ENCODE measurements around the gene HOXD9. TPM values are rescaled to one million over a fixed set of nuclear protein-coding genes. Genes with fewer than 3 reads are reported as not detected.
A peak's percentile ranks its signal among the peaks of the same experiment; 100 is the strongest.

HOXD9 gene
- total RNA-seq, 2 experiments from 2014 or later, result not detected

DNA sequence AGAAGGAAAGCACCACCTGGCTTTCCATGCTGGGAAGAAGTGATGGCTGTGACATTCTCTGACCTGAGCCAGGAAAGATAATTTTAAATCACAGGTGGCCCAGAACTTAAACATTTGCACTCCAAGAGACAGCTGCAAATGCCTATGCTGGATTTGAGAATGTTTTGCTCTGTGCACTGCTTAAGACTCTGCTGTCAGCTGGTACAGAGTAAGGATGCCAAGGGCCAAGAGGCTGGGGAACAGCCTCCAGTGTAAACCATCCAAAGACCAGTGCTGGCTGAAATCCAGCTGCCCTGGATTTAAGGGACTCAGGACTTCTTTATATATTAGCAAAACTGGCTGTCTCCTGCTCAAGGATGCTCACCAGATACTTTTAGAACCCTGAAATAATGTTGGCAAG is 10.9 kb downstream of the HOXD9 start:
- Mint-ChIP-seq H3K4me3 (no peak overlapping the region), H3K27ac (no peak overlapping the region), H3K4me1 (ENCODE audit: low read depth) (peaks cover 27% of the 10 kb centered on the region), H3K36me3 (peaks cover 9% of the 10 kb centered on the region), H3K27me3 (peaks cover 78% of the 10 kb centered on the region), H3K9me3 (no peaks in the 10 kb centered on the region)
- POLR2A ChIA-PET, result no interaction called here
- intact Hi-C loops (cut with micrococcal nuclease), result loop anchor here (10.0 kb wide), 1 partner anchor 1799 kb away; the partner anchor contains the start of gene SP9
- CTCF ChIA-PET, result interaction anchor here (0.6 to 4.2 kb wide), 5 partner anchors 22 to 1016 kb away, joined by 3 to 18 read pairs (median 5); no protein-coding TSS in a partner anchor
- DNase-seq, result no peak

DNA sequence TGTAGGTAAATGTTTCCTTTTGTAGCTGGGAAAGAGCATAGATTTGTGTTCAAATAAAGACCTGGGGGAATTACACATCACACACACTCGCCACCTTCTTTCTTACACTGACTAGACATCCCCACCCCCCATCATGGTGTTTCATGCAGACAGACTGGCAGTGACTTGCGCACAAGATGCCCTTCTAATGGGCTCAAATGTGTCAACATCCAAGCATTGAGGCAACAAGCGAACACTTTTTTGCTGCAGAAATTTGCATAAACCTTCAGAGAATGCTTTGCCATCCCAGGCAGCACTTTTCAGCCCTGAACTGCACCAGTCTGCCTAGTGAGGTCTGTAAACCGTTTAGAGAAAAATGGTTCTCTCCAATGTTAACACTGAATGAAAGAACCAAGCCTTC is 11.5 kb downstream of the HOXD9 start:
- DNase-seq, result no peak
- peaks cover under 1% of the 10 kb centered on the region for H3K9me3 Mint-ChIP-seq
- intact Hi-C loops (cut with micrococcal nuclease), result loop anchor here (10.0 kb wide), 1 partner anchor 1799 kb away; the partner anchor contains the start of gene SP9
- CTCF ChIA-PET, result interaction anchor here (0.6 to 4.2 kb wide), 2 partner anchors 321 to 431 kb away, joined by 3 to 18 read pairs; no protein-coding TSS in a partner anchor
- POLR2A ChIA-PET, result no interaction called here
- peaks cover 10% of the 10 kb centered on the region for H3K36me3 Mint-ChIP-seq
- H3K27me3 Mint-ChIP-seq, result peaks cover 78% of the 10 kb centered on the region
- peaks cover 23% of the 10 kb centered on the region for H3K4me1 Mint-ChIP-seq (ENCODE audit: low read depth)
- H3K4me3 Mint-ChIP-seq, result no peak overlapping the region
- no peak overlapping the region for H3K27ac Mint-ChIP-seq

DNA sequence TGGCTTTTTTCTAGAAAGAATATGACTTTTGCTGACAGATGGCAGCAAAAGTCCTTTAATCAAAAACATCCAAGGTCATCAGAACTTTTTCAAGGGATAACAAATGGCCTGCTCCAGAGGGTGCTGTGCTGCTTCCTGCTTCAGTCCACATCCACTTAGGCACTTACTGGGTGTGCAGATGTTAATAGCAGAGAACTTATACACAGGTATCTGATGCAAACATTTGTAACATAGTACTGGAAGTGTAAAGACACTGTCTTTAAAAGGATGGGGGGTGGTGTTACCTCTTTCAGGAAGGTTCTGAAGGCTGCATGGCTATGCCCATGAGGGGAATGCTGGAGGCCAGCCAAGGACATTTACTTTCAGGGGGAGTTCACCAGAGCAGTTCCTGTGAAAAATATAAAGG is 12.5 kb downstream of the HOXD9 start:
- Mint-ChIP-seq H3K4me3 (no peak overlapping the region), H3K27me3 (peaks cover 82% of the 10 kb centered on the region), H3K9me3 (peaks cover 4% of the 10 kb centered on the region), H3K27ac (no peak overlapping the region), H3K36me3 (peaks cover 14% of the 10 kb centered on the region), H3K4me1 (ENCODE audit: low read depth) (peaks cover 26% of the 10 kb centered on the region)
- ChIA-PET CTCF (no interaction called here), POLR2A (no interaction called here)
- DNase-seq, result no peak
- intact Hi-C loops (cut with micrococcal nuclease), result loop anchor here (10.0 kb wide), 1 partner anchor 1800 kb away; the partner anchor contains the start of gene SP9

DNA sequence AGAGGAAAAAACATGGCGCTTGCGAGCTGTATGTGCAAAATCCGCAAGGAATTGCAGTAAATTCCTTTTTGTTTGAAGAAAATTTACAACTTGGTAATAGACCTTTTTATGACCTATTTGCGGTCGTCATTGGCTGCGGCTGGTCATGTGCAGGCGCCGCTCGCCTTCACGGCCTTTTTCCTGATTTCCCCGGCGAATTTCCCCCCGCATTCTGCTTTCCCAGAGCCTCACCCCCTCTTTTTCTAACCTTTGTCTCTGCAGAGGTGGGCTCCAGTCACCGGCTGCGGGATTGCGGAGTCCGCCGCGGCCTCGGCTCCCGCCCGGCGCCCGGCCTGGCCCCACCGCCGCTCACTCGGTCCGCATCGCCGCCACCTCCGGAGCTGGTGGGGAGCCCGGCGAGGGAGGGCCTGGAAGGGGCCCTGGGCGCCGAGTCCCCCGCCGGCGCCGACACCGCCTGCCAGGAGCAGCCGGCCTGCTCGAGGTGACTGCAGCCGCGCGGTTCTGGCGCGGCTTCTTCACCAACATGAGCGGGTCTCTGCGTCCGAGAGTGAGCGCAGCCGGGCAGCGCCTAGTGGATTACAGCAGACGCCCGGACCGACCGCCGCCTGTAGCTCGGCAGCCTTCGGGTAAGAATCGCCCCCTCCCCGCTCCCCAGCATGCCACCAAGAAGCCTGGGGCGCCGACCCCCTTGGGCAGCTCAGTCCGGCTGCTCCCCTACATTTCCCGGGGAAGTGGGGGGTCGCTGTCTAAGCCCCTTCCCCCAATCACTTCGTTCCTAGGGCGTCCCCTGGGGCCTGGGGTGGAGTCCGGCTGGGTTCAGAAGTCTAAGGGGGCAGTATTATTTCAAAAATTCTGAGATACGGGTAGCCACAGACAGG is 14.1 kb downstream of the HOXD9 start:
- intact Hi-C loops (cut with micrococcal nuclease), result loop anchor here (10.0 kb wide), 1 partner anchor 1802 kb away; the partner anchor contains the start of gene SP9
- H3K27me3 Mint-ChIP-seq, result peaks cover 79% of the 10 kb centered on the region
- POLR2A ChIA-PET, result no interaction called here
- no peak for DNase-seq
- no peak overlapping the region for H3K4me3 Mint-ChIP-seq
- no peak overlapping the region for H3K27ac Mint-ChIP-seq
- H3K36me3 Mint-ChIP-seq, result peaks cover 12% of the 10 kb centered on the region
- H3K9me3 Mint-ChIP-seq, result peaks cover 4% of the 10 kb centered on the region
- peaks cover 26% of the 10 kb centered on the region for H3K4me1 Mint-ChIP-seq (ENCODE audit: low read depth)
- CTCF ChIA-PET, result interaction anchor here (1.0 to 1.3 kb wide), 2 partner anchors 10 to 320 kb away, joined by 4 to 6 read pairs; no protein-coding TSS in a partner anchor

DNA sequence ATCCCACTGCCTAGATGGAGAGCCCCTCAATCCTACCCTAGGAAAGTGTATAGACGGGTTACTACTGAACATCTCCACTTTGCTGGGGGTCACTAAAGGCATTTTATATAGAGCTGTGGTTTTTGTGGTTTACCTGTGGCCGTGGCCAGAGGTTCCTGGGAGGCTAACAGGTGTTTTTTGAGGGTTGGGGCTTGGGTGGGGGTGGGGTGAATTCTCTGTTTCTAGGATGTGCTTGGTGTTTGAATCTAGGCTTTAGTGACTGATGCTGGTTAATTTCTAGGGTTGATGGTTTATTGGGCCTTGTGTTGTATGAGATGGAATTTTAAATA is 14.7 kb downstream of the HOXD9 start:
- peaks cover 23% of the 10 kb centered on the region for H3K4me1 Mint-ChIP-seq (ENCODE audit: low read depth)
- peaks cover 12% of the 10 kb centered on the region for H3K36me3 Mint-ChIP-seq
- peaks cover 82% of the 10 kb centered on the region for H3K27me3 Mint-ChIP-seq
- H3K4me3 Mint-ChIP-seq, result no peak overlapping the region
- H3K27ac Mint-ChIP-seq, result no peak overlapping the region
- peaks cover 4% of the 10 kb centered on the region for H3K9me3 Mint-ChIP-seq
- no peak for DNase-seq
- ChIA-PET CTCF (interaction anchor here (1.0 to 1.3 kb wide), 2 partner anchors 10 to 320 kb away, joined by 4 to 6 read pairs; no protein-coding TSS in a partner anchor), POLR2A (no interaction called here)
- intact Hi-C loops (cut with micrococcal nuclease), result loop anchor here (10.0 kb wide), 1 partner anchor 1802 kb away; the partner anchor contains the start of gene SP9

DNA sequence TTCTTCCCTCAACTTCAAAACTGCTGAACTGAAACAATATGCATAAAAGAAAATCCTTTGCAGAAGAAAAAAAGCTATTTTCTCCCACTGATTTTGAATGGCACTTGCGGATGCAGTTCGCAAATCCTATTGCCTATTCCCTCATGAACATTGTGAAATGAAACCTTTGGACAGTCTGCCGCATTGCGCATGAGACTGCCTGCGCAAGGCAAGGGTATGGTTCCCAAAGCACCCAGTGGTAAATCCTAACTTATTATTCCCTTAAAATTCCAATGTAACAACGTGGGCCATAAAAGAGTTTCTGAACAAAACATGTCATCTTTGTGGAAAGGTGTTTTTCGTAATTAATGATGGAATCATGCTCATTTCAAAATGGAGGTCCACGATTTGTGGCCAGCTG is 15.4 kb downstream of the HOXD9 start:
- H3K4me3 Mint-ChIP-seq, result no peak overlapping the region
- CTCF ChIA-PET, result interaction anchor here (3.4 to 10.6 kb wide), 2 partner anchors 11 to 318 kb away, joined by 16 to 108 read pairs; no protein-coding TSS in a partner anchor
- H3K4me1 Mint-ChIP-seq (ENCODE audit: low read depth), result peaks cover 19% of the 10 kb centered on the region
- peaks cover 4% of the 10 kb centered on the region for H3K9me3 Mint-ChIP-seq
- peaks cover 81% of the 10 kb centered on the region for H3K27me3 Mint-ChIP-seq
- intact Hi-C loops (cut with micrococcal nuclease), result loop anchor here (10.0 kb wide), 1 partner anchor 1803 kb away; the partner anchor contains the start of gene SP9
- POLR2A ChIA-PET, result no interaction called here
- no peak overlapping the region for H3K27ac Mint-ChIP-seq
- H3K36me3 Mint-ChIP-seq, result peaks cover 12% of the 10 kb centered on the region
- DNase-seq, result no peak

DNA sequence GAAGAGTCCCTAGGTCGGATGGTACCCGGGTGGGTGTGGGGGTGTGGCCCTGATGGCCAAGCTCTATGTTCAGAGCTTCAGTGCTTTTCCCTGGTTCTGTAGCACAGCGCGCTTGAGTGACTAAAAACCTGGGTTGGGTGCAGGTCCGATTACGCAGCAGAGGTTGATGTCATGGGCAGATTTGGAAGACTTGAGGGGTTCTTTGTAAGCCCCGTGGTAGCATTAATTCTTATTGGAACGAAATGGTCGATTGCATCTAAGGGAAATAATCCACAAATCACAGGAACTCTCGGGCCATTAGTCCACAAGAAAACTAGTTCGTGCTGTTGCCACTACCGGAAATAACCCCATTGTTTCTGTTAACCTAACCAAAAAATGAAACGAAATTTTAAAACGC is 16.0 kb downstream of the HOXD9 start:
- peaks cover 19% of the 10 kb centered on the region for H3K4me1 Mint-ChIP-seq (ENCODE audit: low read depth)
- intact Hi-C loops (cut with micrococcal nuclease), result loop anchor here (10.0 kb wide), 1 partner anchor 1804 kb away; the partner anchor contains the start of gene SP9
- H3K27ac Mint-ChIP-seq, result no peak overlapping the region

DNA sequence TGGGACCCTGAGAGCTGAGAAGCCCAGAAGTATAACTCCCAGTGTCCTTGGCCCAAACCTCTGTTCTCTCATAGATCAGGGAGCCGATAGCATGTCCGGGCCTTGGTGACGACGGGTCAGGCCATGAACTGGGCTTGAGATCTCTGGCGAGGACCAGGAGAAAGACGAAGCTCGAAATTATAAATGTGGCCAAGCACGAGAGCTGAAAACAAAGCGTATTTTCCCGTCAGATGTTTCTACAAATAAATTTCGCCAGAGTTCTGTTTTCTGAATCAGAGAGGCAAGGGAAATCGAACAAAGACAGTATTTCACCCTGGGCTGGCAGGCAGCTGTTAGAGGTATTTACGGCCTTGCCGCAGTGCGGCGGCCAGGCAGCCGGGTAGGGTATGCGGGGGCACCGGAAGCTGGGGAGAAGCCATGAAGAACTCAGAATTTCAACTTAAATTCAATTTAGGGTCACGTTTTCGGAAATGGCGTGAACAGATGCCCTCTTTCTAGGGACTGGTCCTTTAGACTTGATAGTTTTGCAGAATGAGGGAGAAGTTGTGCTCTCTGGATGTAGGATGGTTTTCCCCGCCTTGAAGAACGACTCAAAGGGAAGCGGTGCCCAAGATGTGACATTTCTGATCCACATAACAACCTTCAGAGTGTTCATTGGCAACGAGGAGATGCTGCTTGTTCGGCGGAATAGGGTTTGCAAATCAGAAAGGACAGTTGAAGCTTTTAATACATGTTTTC is 16.6 kb downstream of the HOXD9 start:
- H3K4me3 Mint-ChIP-seq, result no peak overlapping the region
- no peak for DNase-seq
- ChIA-PET POLR2A (no interaction called here), CTCF (interaction anchor here (0.6 to 10.6 kb wide), 9 partner anchors 12 to 513 kb away, joined by 3 to 108 read pairs (median 3); no protein-coding TSS in a partner anchor)
- peaks cover 76% of the 10 kb centered on the region for H3K27me3 Mint-ChIP-seq
- intact Hi-C loops (cut with micrococcal nuclease), result loop anchor here (10.0 kb wide), 1 partner anchor 1804 kb away; the partner anchor contains the start of gene SP9
- no peak overlapping the region for H3K27ac Mint-ChIP-seq
- peaks cover 4% of the 10 kb centered on the region for H3K9me3 Mint-ChIP-seq
- peaks cover 12% of the 10 kb centered on the region for H3K36me3 Mint-ChIP-seq
- H3K4me1 Mint-ChIP-seq (ENCODE audit: low read depth), result peaks cover 19% of the 10 kb centered on the region

More for the DNA sequence above, 16.0 kb downstream of the HOXD9 start:
- ChIA-PET CTCF (interaction anchor here (3.4 to 10.6 kb wide), 2 partner anchors 11 to 317 kb away, joined by 16 to 108 read pairs; no protein-coding TSS in a partner anchor), POLR2A (no interaction called here)
- Mint-ChIP-seq H3K9me3 (peaks cover 4% of the 10 kb centered on the region), H3K27me3 (peaks cover 77% of the 10 kb centered on the region), H3K36me3 (peaks cover 12% of the 10 kb centered on the region), H3K4me3 (no peak overlapping the region)
- DNase-seq, result no peak

DNA sequence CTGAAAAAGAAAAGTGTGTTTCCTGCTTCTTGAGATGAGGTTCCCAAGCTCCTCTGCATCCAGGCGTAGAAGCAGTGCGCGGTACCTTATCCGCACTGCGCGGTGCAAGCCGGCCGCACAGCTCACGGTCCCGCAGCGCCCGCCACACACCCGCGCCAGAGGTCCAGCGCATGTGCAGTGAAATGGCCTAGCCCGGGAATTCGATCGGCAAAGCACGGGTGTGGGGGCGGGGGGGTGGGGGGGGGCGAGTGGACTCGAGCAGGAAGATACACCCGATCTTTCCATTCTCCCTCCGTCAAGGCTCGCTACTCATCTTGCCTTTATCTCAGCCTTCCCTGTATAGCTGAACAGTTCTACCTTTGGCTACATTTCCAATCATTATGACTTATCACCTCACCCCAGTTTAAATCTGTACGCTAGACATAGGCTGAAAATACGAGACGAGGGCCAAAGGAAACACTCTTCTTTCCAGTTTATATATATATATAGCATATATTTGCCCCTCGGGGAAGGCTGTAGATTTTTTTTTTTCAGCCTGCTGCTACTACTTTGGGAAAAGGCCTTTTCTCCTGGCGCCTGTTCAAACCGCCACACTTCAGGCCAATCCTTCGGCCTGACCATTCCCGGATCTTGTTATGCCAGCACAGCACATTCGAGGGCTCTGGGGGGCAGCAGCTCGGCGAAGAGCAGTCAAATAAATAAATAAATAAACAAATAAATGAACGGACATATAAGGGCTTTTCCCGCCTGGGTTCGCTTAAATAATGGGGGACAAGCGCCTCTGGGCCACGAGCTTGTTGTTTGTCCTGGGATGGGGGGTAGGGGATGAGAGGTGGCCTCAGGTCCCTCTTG is 17.4 kb downstream of the HOXD9 start:
- Mint-ChIP-seq H3K9me3 (peaks cover 4% of the 10 kb centered on the region), H3K4me3 (no peak overlapping the region)
- intact Hi-C loops (cut with micrococcal nuclease), result loop anchor here (1.0 to 10.0 kb wide), 3 partner anchors 315 to 1805 kb away; partner anchors contain the start of gene SP9

DNA sequence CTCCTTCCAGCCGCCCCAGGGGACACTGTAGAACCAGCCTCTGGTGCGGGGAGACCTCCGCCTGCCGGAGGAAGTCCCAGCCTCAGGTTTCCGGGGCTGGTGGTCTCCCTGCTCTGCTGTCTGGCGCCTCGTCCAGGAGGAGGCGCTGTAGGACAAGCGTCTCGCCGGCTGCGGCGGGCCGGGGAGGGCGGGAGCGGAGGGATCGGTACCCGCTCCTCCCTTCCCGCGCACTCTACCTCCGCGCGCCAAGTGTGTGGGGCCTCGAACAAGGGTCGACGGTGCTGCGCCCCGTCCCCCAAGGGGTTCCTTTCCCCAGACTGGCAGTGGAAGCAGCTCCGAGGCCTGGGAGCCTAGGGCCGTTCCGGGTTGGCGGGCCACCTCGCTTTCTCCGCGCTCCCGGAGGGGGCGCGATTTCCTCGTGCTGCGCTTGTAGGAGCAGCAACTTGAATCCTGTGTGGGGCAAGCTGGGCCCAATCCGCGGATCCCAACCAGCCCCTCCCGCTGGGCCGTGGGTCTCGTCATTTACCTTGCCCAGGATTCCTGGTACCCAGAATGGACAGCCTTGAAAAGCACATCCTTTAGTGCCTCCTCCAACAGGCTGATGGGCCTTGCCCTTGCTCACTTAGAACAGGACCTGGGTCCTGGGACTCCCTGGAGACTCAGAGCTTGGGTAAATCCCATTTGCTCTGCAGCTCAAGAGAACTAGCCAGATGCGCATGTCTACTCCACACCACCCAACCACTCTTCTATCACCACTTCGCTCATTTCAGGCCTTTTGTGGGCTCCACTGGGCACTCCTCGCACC is 18.2 kb downstream of the HOXD9 start:
- H3K27me3 Mint-ChIP-seq, result peaks cover 74% of the 10 kb centered on the region
- H3K27ac Mint-ChIP-seq, result no peak overlapping the region
- POLR2A ChIA-PET, result interaction anchor here (0.6 kb wide), 1 partner anchor 672 kb away, joined by 3 read pairs; no protein-coding TSS in a partner anchor
- intact Hi-C loops (cut with micrococcal nuclease), result loop anchor here (1.0 kb wide), 2 partner anchors 315 to 414 kb away; no protein-coding TSS in a partner anchor
- H3K4me3 Mint-ChIP-seq, result no peak overlapping the region
- peak; percentile 75 for DNase-seq
- peaks cover 8% of the 10 kb centered on the region for H3K36me3 Mint-ChIP-seq
- H3K9me3 Mint-ChIP-seq, result peaks cover 4% of the 10 kb centered on the region
- peaks cover 15% of the 10 kb centered on the region for H3K4me1 Mint-ChIP-seq (ENCODE audit: low read depth)
- CTCF ChIA-PET, result interaction anchor here (0.6 to 10.6 kb wide), 25 partner anchors 9 to 1009 kb away, joined by 3 to 108 read pairs (median 4); no protein-coding TSS in a partner anchor

More for the DNA sequence above, 17.4 kb downstream of the HOXD9 start:
- no peak for DNase-seq
- ChIA-PET POLR2A (interaction anchor here (0.6 kb wide), 1 partner anchor 673 kb away, joined by 3 read pairs; no protein-coding TSS in a partner anchor), CTCF (interaction anchor here (0.6 to 10.6 kb wide), 23 partner anchors 8 to 1010 kb away, joined by 3 to 108 read pairs (median 4); no protein-coding TSS in a partner anchor)
- peaks cover 75% of the 10 kb centered on the region for H3K27me3 Mint-ChIP-seq
- peaks cover 19% of the 10 kb centered on the region for H3K4me1 Mint-ChIP-seq (ENCODE audit: low read depth)
- H3K27ac Mint-ChIP-seq, result no peak overlapping the region
- H3K36me3 Mint-ChIP-seq, result peaks cover 12% of the 10 kb centered on the region

All from activated CD4-positive, alpha-beta memory T cell treated with anti-CD3 and anti-CD28 coated beads for 36 hours (primary cell).